ENCODE data around the gene WASHC4. TPM values are rescaled to one million over a fixed set of nuclear protein-coding genes. Genes with fewer than 3 reads are reported as not detected.

WASHC4 gene, protein sequence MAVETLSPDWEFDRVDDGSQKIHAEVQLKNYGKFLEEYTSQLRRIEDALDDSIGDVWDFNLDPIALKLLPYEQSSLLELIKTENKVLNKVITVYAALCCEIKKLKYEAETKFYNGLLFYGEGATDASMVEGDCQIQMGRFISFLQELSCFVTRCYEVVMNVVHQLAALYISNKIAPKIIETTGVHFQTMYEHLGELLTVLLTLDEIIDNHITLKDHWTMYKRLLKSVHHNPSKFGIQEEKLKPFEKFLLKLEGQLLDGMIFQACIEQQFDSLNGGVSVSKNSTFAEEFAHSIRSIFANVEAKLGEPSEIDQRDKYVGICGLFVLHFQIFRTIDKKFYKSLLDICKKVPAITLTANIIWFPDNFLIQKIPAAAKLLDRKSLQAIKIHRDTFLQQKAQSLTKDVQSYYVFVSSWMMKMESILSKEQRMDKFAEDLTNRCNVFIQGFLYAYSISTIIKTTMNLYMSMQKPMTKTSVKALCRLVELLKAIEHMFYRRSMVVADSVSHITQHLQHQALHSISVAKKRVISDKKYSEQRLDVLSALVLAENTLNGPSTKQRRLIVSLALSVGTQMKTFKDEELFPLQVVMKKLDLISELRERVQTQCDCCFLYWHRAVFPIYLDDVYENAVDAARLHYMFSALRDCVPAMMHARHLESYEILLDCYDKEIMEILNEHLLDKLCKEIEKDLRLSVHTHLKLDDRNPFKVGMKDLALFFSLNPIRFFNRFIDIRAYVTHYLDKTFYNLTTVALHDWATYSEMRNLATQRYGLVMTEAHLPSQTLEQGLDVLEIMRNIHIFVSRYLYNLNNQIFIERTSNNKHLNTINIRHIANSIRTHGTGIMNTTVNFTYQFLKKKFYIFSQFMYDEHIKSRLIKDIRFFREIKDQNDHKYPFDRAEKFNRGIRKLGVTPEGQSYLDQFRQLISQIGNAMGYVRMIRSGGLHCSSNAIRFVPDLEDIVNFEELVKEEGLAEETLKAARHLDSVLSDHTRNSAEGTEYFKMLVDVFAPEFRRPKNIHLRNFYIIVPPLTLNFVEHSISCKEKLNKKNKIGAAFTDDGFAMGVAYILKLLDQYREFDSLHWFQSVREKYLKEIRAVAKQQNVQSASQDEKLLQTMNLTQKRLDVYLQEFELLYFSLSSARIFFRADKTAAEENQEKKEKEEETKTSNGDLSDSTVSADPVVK
- 69.1 and 73.2 TPM in 2 replicates for total RNA-seq
- long read RNA-seq, full-length matches to known transcripts: 6 of 561 reads
- long read RNA-seq, partial matches to known transcripts: 484 of 561 reads
- long read RNA-seq, other reads (novel, unspliced or antisense): 71 of 561 reads

GRCh38 chr12:105107494-105108371 is at the start of gene WASHC4:
TSS of gene WASHC4 (plus strand) at chr12:105107731. CDS start at chr12:105107801, 70 bp downstream.
- Mint-ChIP-seq H3K9me3 (ENCODE audit: unreplicated experiment) (no peaks in the 10 kb centered on the region), H3K27me3 (ENCODE audit: unreplicated experiment) (no peaks in the 10 kb centered on the region), H3K4me3 (ENCODE audit: unreplicated experiment) (peak within 1 kb of the TSS; percentile 86), H3K36me3 (ENCODE audit: unreplicated experiment) (peaks cover 9% of the 10 kb centered on the region), H3K4me1 (ENCODE audit: unreplicated experiment) (peaks cover 44% of the 10 kb centered on the region), H3K27ac (ENCODE audit: unreplicated experiment) (peak within 1 kb of the TSS; percentile 97)
- TF ChIP-seq, protein P1, sequence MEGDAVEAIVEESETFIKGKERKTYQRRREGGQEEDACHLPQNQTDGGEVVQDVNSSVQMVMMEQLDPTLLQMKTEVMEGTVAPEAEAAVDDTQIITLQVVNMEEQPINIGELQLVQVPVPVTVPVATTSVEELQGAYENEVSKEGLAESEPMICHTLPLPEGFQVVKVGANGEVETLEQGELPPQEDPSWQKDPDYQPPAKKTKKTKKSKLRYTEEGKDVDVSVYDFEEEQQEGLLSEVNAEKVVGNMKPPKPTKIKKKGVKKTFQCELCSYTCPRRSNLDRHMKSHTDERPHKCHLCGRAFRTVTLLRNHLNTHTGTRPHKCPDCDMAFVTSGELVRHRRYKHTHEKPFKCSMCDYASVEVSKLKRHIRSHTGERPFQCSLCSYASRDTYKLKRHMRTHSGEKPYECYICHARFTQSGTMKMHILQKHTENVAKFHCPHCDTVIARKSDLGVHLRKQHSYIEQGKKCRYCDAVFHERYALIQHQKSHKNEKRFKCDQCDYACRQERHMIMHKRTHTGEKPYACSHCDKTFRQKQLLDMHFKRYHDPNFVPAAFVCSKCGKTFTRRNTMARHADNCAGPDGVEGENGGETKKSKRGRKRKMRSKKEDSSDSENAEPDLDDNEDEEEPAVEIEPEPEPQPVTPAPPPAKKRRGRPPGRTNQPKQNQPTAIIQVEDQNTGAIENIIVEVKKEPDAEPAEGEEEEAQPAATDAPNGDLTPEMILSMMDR (IDR thresholded peaks at IDR 0.05): no peak
- DNase-seq (ENCODE audit: extremely low spot score, unreplicated experiment): peak; percentile 97

DNA sequence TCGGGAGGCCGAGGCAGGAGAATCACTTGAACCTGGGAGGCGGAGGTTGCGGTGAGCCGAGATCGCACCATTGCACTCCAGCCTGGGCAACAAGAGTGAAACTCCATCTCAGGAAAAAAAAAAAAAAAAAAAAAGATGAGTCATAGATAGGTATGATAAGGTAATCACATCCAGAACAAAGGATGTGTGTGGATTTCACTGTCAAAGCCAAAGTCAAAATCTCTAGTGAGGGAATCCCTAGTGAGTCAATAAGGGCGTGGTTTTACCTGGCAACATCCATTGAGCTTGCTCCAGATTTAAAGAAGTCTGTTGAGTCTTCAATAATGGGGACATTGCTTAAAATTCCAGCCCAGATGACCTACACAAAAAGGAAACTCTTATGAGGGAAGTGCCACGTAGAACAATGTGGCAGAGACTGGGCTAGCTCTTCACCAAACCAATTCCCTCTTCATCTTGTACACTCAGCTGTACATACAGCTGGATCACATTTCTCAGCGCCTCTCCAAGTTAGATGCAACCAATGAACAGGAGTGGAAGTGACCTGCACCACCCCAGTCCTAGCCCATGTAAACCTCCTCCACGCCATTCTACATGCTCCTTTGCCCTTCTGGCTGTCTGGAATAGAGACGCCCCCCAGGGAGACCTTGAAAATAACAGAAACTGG is 46.7 kb upstream of the WASHC4 start:
- TF ChIP-seq, protein P1 (IDR thresholded peaks at IDR 0.05): no peak
- Mint-ChIP-seq H3K27ac (ENCODE audit: unreplicated experiment) (no peak overlapping the region), H3K27me3 (ENCODE audit: unreplicated experiment) (no peaks in the 10 kb centered on the region), H3K36me3 (ENCODE audit: unreplicated experiment) (peaks cover 78% of the 10 kb centered on the region), H3K9me3 (ENCODE audit: unreplicated experiment) (peaks cover 15% of the 10 kb centered on the region), H3K4me3 (ENCODE audit: unreplicated experiment) (no peak overlapping the region), H3K4me1 (ENCODE audit: unreplicated experiment) (no peaks in the 10 kb centered on the region)
- no peak for DNase-seq (ENCODE audit: extremely low spot score, unreplicated experiment)

DNA sequence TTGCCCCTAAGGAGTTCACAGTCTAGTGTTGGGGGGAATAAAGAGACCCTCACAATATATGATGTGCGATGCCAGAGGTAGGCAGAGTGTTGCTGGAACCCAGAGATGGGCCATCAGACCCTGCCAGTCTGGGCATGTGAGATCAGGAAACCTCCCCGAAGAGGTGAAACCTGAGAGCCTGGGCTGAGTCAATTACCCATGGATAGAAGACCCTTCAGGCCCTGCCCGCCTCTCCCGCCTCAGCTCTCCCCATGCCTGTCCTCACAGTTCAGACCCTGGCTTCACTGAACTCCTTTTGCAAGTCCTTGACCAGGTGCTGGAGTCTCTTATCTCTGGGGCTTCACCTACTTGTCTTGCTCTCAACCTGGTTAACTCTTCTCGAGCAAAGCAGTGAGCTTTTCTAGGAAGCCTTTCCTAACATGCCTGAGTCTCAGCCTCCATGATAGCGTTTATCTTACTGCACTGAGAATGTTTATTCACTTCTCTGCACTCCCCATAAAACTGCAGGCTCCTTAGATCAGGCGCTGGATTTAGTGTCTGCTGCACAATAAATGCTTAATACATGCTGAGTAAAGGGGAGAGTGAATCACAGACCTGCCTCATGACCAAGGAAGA is 42.9 kb upstream of the WASHC4 start:
- H3K4me3 Mint-ChIP-seq (ENCODE audit: unreplicated experiment): no peak overlapping the region
- no peaks in the 10 kb centered on the region for H3K27me3 Mint-ChIP-seq (ENCODE audit: unreplicated experiment)
- H3K4me1 Mint-ChIP-seq (ENCODE audit: unreplicated experiment): peaks cover 3% of the 10 kb centered on the region
- no peaks in the 10 kb centered on the region for H3K9me3 Mint-ChIP-seq (ENCODE audit: unreplicated experiment)
- no peak overlapping the region for H3K27ac Mint-ChIP-seq (ENCODE audit: unreplicated experiment)
- no peak for DNase-seq (ENCODE audit: extremely low spot score, unreplicated experiment)
- peaks cover 74% of the 10 kb centered on the region for H3K36me3 Mint-ChIP-seq (ENCODE audit: unreplicated experiment)
- TF ChIP-seq, protein P1 (IDR thresholded peaks at IDR 0.05): no peak

GRCh38 chr12:105067511-105068031 is 40.0 kb upstream of the WASHC4 start:
- no peak overlapping the region for H3K27ac Mint-ChIP-seq (ENCODE audit: unreplicated experiment)
- TF ChIP-seq, protein P1 (IDR thresholded peaks at IDR 0.05): no peak
- DNase-seq (ENCODE audit: extremely low spot score, unreplicated experiment): no peak
- H3K9me3 Mint-ChIP-seq (ENCODE audit: unreplicated experiment): no peaks in the 10 kb centered on the region
- no peak overlapping the region for H3K4me3 Mint-ChIP-seq (ENCODE audit: unreplicated experiment)
- H3K27me3 Mint-ChIP-seq (ENCODE audit: unreplicated experiment): no peaks in the 10 kb centered on the region
- peaks cover 3% of the 10 kb centered on the region for H3K4me1 Mint-ChIP-seq (ENCODE audit: unreplicated experiment)
- peaks cover 71% of the 10 kb centered on the region for H3K36me3 Mint-ChIP-seq (ENCODE audit: unreplicated experiment)

Measured in osteocyte (in vitro differentiated cells).